MM.1S (cell line): ENCODE data around the gene TP73.

ENCODE experiments used
- DNase-seq: peaks from one replicate; pipeline ENCODE4 v3.0.0-alpha.2; 2015
- H2AFZ ChIP-seq: fragments of 300-600 bp; sonication (generic); 2 replicates; pipeline ENCODE4 v1.6.0; 2016; ENCODE audit warnings: antibody characterized with exemption, low read length
- H3F3A ChIP-seq: fragments of 300-600 bp; sonication (generic); 2 replicates; pipeline ENCODE4 v1.6.1; 2016; ENCODE audit warnings: mild to moderate bottlenecking, antibody characterized with exemption, low read length, moderate library complexity, mixed read lengths; ENCODE audit not compliant: insufficient read depth
- H3K27ac ChIP-seq: fragments of 300-600 bp; sonication (generic); 2 replicates; pipeline ENCODE4 v1.5.1; 2016; ENCODE audit warnings: mild to moderate bottlenecking, low read length
- H3K27me3 ChIP-seq: fragments of 300-600 bp; sonication (generic); replicated peaks from 2 replicates; pipeline ENCODE4 v1.6.0; 2016; ENCODE audit warnings: low read length; ENCODE audit not compliant: insufficient read depth
- H3K36me3 ChIP-seq: fragments of 300-600 bp; sonication (generic); replicated peaks from 2 replicates; pipeline ENCODE4 v1.6.1; 2016; ENCODE audit warnings: mild to moderate bottlenecking, low read length, mixed read lengths; ENCODE audit not compliant: insufficient read depth
- H3K4me1 ChIP-seq: fragments of 300-600 bp; sonication (generic); 2 replicates; pipeline ENCODE4 v1.6.1; 2016; ENCODE audit warnings: low read length, mixed read lengths
- H3K4me2 ChIP-seq: fragments of 300-600 bp; sonication (generic); 2 replicates; pipeline ENCODE4 v1.6.0; 2016; ENCODE audit warnings: low read depth, low read length
- H3K4me3 ChIP-seq: fragments of 300-600 bp; sonication (generic); 2 replicates; pipeline ENCODE4 v1.5.1; 2016; ENCODE audit warnings: low read length, mixed read lengths
- H3K79me2 ChIP-seq: fragments of 300-600 bp; sonication (generic); 2 replicates; pipeline ENCODE4 v1.6.1; 2016; ENCODE audit warnings: mixed run types, low read length, mixed read lengths
- H3K9ac ChIP-seq: fragments of 300-600 bp; sonication (generic); 2 replicates; pipeline ENCODE4 v1.6.1; 2016; ENCODE audit warnings: low read length, mixed read lengths
- H3K9me2 ChIP-seq: fragments of 300-600 bp; sonication (generic); replicated peaks from 2 replicates; pipeline ENCODE4 v1.6.1; 2016; ENCODE audit warnings: mild to moderate bottlenecking, low read length, mixed read lengths; ENCODE audit not compliant: insufficient read depth
- H3K9me3 ChIP-seq: fragments of 300-600 bp; sonication (generic); replicated peaks from 2 replicates; pipeline ENCODE4 v1.6.1; 2016; ENCODE audit warnings: mild to moderate bottlenecking, low read length, mixed read lengths; ENCODE audit not compliant: insufficient read depth
- H4K20me1 ChIP-seq: fragments of 300-600 bp; sonication (generic); 2 replicates; pipeline ENCODE4 v1.6.1; 2016; ENCODE audit warnings: mild to moderate bottlenecking, low read length, moderate library complexity, mixed read lengths; ENCODE audit not compliant: insufficient read depth
- EZH2 ChIP-seq: fragments of 300-600 bp; sonication (generic); optimal IDR thresholded peaks from 2 replicates; pipeline ENCODE3; 2017; ENCODE audit warnings: low read depth, mild to moderate bottlenecking, antibody characterized with exemption, low read length, mixed read lengths
- EZH2phosphoT487 ChIP-seq: fragments of 300-600 bp; sonication (generic); IDR thresholded peaks from 2 replicates; pipeline ENCODE4 v1.6.1; 2018; ENCODE audit warnings: antibody characterized with exemption, low read length
- TF ChIP-seq, protein P1 (sequence below): fragments of 300-600 bp; sonication (generic); IDR thresholded peaks from 2 replicates; pipeline ENCODE4 v1.5.1; 2016; ENCODE audit warnings: antibody characterized with exemption, low read length, mixed read lengths

The TP73 gene

DNA sequence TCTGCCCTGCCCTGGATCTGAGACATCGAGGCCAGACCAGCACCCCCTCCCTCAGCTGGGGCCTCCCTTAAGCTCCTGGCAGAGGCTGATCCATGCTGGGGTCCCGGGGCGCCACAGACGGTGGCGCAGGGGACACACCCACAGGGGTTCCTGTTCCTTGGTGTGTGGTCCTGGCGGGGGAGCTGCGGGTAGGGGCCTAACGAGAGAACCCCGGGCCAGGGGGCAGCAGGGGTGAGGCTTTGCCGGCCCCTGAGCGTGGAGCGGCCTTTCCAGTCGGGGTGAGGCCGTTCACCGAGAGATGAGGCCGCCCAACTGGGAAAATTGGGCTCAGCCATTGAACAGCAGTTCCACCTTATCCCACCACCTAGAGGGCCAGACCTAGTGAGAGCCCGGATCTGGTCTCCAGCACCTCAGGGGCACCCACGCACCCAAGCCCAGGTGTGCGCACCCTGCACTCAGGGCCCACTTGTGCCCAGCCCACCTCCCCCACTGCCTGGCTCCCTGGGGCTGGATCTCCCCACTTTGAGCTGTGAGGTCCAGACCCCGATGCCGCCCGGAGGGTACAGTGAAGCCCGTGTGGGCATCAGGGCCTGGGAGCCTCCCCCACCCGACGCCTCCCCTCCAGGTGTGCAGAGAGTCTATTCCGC, 54.5 kb downstream of the TP73 start:
- H3K36me3 ChIP-seq, result no peaks in the 10 kb centered on the region
- no peaks in the 10 kb centered on the region for H3K9me2 ChIP-seq

DNA sequence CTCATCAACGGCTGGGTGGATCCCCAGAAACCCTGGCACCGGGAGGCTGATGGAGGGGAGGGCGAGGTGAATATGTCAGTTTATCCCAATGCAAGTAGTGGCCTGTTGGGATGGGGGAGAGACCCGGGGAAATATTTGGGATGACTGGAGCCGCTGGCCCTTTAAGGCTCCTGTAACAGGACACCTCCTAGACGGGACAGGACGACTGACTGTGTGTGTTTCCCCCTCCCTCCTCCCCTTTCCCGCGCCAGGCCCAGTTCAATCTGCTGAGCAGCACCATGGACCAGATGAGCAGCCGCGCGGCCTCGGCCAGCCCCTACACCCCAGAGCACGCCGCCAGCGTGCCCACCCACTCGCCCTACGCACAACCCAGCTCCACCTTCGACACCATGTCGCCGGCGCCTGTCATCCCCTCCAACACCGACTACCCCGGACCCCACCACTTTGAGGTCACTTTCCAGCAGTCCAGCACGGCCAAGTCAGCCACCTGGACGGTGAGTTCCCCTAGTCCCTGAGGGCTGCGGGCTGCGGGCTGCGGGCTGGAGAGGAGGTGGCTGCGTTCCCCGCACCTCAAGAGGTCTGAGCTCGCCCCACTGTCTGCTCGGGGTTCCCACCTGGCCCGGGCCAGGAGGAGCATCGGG, 55.1 kb downstream of the TP73 start:
- Histone ChIP-seq H3K4me2 (no peak overlapping the region), H3F3A (no peaks in the 10 kb centered on the region), H3K9me3 (no peaks in the 10 kb centered on the region), H3K9ac (no peak overlapping the region), H3K4me1 (no peaks in the 10 kb centered on the region), H2AFZ (no peak overlapping the region), H3K4me3 (no peak overlapping the region), H4K20me1 (no peaks in the 10 kb centered on the region), H3K36me3 (no peaks in the 10 kb centered on the region), H3K27ac (no peak overlapping the region), H3K27me3 (no peaks in the 10 kb centered on the region), H3K79me2 (no peaks in the 10 kb centered on the region), H3K9me2 (no peaks in the 10 kb centered on the region)
- TF ChIP-seq EZH2 (no peak), EZH2phosphoT487 (no peak)
- TF ChIP-seq, protein P1, sequence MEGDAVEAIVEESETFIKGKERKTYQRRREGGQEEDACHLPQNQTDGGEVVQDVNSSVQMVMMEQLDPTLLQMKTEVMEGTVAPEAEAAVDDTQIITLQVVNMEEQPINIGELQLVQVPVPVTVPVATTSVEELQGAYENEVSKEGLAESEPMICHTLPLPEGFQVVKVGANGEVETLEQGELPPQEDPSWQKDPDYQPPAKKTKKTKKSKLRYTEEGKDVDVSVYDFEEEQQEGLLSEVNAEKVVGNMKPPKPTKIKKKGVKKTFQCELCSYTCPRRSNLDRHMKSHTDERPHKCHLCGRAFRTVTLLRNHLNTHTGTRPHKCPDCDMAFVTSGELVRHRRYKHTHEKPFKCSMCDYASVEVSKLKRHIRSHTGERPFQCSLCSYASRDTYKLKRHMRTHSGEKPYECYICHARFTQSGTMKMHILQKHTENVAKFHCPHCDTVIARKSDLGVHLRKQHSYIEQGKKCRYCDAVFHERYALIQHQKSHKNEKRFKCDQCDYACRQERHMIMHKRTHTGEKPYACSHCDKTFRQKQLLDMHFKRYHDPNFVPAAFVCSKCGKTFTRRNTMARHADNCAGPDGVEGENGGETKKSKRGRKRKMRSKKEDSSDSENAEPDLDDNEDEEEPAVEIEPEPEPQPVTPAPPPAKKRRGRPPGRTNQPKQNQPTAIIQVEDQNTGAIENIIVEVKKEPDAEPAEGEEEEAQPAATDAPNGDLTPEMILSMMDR, result no peak
- no peak for DNase-seq

More for the DNA sequence above, 54.5 kb downstream of the TP73 start:
- Histone ChIP-seq H3K9me3 (no peaks in the 10 kb centered on the region), H3K4me1 (no peaks in the 10 kb centered on the region), H3K79me2 (no peaks in the 10 kb centered on the region), H3K27me3 (no peaks in the 10 kb centered on the region), H3K4me2 (no peak overlapping the region), H4K20me1 (no peaks in the 10 kb centered on the region), H3K27ac (no peak overlapping the region), H3F3A (no peaks in the 10 kb centered on the region), H3K9ac (no peak overlapping the region), H2AFZ (no peak overlapping the region), H3K4me3 (no peak overlapping the region)
- no peak for DNase-seq
- TF ChIP-seq EZH2phosphoT487 (no peak), EZH2 (no peak)
- TF ChIP-seq, protein P1, result no peak

DNA sequence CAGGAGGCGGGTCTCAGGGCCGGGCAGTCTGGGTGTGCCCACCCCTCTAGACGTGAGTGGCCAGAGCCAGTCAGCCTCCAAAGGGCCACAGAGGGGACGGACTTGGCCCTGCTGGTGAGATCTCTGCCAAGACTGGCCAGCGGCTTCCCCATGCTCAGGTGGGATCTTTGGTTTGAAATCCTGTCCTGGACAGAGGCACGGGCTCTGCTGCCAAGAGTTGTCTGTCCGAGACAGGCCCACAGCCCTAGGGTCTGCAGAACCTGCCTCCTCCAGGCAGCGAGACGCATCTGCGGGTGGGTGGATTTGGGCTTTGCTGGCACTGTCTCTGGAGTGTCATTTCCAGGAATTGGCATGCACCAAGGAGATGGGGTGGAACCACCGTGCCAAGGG, 55.6 kb downstream of the TP73 start:
- TF ChIP-seq EZH2, result no peak
- TF ChIP-seq, protein P1, result no peak
- TF ChIP-seq EZH2phosphoT487, result no peak
- Histone ChIP-seq H3F3A (no peaks in the 10 kb centered on the region), H3K27ac (no peak overlapping the region), H3K9me2 (no peaks in the 10 kb centered on the region), H3K36me3 (no peaks in the 10 kb centered on the region), H3K9ac (no peak overlapping the region), H4K20me1 (no peaks in the 10 kb centered on the region), H3K79me2 (no peaks in the 10 kb centered on the region), H3K9me3 (no peaks in the 10 kb centered on the region), H2AFZ (no peak overlapping the region), H3K27me3 (no peaks in the 10 kb centered on the region), H3K4me3 (no peak overlapping the region), H3K4me1 (no peaks in the 10 kb centered on the region), H3K4me2 (no peak overlapping the region)
- no peak for DNase-seq
